GM21360 (cell line): ENCODE data around the gene ZBTB18.

Experiments
- ATAC-seq: cut with Tn5 transposase; IDR thresholded peaks from one replicate; pipeline ENCODE4 v1.9.1; 2021; ENCODE audit warnings: mild to moderate bottlenecking, moderate library complexity; ENCODE audit not compliant: unreplicated experiment

ZBTB18 gene

DNA sequence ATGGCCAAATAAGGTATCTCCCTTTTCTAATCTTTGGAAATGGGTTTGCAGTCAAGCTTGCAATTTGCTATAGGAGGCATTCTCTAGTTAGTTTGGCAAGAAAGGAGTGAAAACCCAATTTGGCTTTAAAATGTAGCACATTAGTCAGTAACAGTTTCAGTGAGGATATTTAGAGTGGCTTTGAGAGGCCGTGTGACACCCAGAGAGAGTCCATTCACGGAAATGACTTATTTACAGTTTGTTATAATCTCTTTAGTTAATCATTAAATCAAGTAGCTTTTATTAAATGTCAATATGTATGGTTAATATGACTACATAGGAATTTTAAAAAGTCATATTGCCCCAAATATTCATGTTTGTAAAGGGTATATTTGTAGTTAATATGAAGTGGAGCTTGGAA lies 9.6 kb downstream of the ZBTB18 start:
- no peak for ATAC-seq

- no peak for ATAC-seq
Measured at GRCh38 chr1:244062156-244062725, 11.2 kb downstream of the ZBTB18 start.

DNA sequence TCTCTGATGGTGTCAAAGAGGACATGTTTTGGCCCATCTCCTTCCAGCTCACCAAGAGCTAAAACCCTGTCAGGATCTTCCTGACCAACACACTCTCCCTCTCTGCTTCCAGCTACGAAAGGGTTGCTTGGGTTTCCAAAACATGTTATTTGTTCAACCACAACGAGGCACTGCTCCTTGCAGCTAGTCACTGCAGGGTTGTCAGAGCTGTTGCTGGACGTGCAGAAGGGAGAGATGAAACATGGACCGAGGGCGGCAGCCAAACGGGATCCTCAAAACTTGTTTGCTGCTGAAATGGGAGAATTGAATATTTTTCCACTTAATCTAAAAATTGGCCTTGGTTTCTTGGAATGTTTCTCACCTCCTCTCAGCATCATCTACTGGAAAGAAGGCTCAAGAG lies 12.4 kb downstream of the ZBTB18 start:
- no peak for ATAC-seq

GRCh38 chr1:244064621-244065020 lies 13.5 kb downstream of the ZBTB18 start:
- ATAC-seq, result no peak

DNA sequence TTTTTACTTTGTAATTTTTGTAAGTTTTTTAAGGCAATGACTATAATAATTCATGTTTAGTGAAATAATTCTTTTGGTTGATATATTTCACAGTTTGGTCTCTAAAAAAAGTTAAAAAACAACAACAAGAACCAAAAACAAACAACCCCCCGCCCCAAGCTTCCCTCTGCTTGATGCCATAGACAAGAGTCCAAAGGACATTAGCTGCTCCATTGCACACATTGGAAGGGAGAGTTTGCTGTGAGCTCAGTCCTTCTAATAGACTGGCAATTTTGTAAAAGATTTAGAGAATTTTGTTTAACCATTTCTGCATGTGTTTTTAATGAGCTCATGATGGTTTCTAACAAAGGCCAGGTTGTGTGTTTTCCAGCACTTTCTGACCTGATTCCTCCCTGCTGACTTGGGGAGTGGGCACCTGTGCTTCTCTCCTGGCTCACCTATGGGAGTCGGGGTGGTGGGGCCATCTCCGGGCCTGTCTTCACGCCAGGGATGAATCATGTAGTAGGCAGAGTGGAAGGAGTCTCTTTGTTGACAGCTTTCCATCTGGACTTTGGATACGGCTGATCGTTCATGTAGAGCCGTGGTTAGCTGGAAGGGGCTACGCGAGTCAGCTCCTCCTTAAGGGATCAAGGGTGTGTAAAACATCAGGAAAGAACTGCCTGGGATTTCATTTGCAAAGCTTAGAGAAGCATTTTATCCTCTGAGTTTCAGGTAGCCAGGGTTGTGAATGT lies 14.1 kb downstream of the ZBTB18 start:
- no peak for ATAC-seq

DNA sequence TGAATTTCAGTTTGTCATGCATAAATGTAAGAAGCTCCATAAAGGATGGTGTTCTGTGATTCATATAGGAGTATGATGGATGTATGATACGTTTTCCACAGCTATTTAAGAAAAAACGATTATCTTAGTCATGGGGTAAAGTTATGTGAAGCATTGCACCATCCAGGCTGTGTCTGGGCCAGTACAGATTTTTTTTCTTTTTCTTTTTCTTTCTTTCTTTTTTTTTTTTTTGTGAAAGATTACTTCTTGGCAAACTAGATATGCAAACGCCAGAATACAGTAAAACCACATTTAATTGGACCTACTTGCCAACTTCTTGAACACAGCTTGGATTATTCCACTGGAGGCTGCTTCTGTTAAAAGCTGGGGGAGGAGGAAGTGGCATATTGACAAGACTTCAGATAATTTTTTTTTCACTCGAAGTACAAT lies 14.9 kb downstream of the ZBTB18 start:
- ATAC-seq, result no peak

DNA sequence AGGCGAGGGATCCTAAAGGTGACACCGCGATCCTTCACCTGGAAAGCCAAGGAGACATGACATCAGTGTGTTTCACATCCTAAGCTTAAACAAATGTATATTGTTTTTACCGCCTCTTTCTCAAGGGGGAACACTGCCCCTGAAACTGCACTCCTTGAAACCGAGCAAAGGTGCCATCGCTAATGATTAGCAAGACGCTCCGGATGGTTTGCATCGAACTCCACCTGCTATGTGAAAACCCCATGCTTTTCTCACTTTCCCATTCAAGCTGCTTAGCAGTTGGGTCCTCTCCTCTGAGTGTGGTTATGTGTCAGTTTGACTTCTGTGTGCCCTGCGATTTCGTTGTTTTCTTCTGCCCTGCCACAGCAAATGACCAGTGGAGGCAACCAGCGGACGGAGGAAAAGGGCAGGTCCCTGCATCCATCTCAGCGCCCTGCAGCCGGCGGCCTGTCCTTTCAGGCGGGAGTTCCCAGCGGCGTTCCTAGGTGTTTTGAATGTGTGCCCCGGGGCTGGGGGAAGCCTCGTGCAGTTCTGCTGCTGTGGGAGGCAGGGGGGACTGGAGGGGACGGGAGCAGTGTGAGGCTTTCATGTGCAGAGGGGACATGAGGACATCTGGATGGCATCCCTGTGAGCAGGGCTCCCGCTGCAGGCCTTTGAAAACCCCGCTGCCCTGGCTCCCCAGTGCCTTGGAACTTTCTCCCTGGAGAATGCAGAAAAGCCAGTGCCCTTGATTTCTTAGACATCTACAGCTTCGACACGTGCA lies 16.1 kb downstream of the ZBTB18 start:
- no peak for ATAC-seq

DNA sequence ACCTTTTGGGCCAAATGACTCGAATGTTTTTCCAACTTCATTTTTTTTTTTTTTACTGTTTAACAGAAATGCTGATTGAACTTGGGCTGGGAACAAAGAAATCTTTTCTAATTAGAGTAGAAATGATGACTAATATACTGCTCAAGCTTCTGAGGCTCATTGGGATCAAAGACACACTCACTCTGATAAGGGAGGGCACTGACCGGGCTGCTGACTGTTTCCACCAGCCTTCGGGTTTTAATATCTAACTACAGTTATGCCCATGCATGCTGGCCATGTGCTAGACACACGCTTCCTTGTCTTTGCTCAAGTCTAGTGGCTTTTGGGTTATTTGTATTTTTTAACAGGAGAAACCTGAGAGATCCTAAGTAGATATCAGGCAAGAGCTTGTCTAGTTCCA lies 16.8 kb downstream of the ZBTB18 start:
- ATAC-seq, result no peak

DNA sequence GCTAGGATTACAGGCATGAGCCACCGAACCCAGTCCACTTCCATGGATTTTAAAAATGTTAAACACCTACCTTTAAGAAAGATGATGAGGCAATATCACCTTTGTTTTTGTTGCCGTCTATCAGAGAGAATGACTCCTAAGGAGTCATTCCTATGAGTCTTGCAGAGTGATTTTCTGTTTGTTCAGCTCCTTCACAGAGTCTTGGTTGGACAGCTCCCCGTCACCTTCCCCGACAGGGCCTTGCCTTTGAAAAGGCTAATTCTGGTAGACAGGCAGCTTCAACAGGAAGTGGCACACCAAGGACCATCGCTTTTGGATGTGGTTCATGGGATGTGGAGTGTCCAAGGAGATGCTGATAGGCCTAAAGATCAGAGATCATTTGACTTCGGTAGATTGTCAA lies 17.5 kb downstream of the ZBTB18 start:
- ATAC-seq, result no peak

- no peak for ATAC-seq
Measured at GRCh38 chr1:244069326-244069898, 18.3 kb downstream of the ZBTB18 start.

GRCh38 chr1:244074559-244075171 lies 23.6 kb downstream of the ZBTB18 start:
- ATAC-seq, result peak; percentile 66

- peak; percentile 19 for ATAC-seq
Measured at GRCh38 chr1:244075247-244075722, 24.2 kb downstream of the ZBTB18 start.

DNA sequence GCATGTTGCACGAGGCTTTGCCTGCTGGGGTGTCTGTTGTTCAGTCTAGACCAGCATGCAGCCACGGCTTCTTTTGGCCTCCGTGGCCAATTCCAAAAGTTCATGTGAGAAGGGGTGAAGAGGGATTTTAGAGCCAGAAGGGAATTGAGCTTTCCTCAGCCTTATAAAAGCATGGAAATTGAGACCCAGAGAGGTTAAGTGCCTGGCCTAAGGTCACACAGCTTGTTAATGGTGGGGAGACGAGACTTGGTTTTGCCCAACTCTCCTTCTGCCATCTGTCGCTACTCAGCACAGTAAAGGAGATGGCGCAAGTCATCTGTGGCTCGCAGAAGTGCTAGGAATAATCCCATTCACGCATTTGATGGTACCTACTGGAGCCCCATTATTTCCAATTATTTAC lies 25.7 kb downstream of the ZBTB18 start:
- ATAC-seq, result no peak

GRCh38 chr1:244077473-244078220 lies 26.6 kb downstream of the ZBTB18 start:
- no peak for ATAC-seq

DNA sequence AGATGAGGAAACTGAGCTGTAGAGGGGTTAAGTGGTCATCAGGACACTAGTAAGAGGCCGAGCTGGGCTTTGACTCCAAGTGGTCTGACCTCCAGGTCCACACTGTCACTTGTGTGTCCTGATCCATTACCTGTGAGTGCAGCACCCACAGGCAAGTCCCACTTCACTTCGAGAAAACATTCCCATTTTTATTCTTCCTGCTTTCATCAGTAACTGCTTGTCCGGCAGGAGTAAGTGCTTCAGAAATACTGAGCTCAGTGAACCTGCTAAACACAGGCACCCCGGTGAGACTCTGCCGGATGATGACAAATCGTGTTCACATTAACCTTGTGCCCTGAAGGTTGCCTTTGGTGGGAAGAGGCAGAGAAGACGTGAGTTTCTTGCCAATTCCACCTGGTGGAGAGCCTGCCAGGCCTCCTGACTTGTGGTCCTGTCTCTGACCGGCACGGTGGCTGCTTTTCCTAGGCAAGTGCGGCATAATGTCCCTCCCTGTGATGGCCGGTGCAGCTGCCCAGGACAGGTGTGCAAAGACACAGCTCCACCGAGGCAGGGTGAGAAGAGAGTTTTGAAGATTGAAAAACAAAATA lies 29.4 kb downstream of the ZBTB18 start:
- no peak for ATAC-seq

DNA sequence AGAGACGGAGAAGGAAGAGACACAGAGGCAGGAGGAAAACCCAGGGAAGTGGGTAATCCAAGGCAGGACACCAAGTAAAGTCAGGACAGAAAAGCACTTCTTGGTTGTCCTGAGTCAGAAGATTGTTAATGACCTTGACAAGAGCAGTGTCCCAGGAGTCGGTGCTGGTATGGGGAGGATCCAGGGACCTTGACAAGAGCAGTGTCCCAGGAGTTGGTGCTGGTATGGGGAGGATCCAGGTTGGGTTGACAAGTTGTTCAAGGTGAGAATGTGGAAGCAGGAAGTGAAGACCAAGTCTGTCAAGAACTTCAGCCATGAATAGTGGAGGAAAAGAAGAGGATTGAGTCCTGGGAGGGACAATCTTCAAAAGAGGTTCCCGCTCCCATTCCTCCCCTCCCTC lies 31.9 kb downstream of the ZBTB18 start:
- no peak for ATAC-seq

DNA sequence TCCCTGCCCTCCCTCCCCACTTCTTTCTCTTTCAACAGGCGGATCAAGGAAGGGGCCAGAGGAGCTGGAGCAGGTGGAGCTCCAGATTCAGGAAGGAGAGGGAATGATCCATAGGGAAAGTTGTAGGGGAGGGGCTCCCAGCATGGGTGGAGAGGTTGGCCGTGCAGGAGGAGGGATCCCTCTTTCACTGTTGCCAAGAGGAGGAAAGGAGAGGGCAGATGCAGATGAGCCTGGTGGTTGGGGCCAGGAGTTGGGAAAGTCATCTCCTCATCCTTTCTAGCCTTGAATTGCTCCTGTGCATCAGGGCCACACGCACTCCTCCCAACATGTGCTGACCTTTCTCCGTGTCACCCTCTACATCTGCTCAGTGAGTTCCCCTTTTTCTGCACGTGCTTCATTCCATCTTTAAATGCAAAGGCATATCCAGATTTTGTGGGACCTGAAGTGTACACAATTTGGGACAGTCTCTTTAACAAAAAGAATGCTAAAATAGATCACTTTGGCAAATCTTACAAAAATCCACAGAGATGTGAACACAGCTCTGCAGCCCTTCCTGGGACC lies 32.4 kb downstream of the ZBTB18 start:
- ATAC-seq, result no peak

DNA sequence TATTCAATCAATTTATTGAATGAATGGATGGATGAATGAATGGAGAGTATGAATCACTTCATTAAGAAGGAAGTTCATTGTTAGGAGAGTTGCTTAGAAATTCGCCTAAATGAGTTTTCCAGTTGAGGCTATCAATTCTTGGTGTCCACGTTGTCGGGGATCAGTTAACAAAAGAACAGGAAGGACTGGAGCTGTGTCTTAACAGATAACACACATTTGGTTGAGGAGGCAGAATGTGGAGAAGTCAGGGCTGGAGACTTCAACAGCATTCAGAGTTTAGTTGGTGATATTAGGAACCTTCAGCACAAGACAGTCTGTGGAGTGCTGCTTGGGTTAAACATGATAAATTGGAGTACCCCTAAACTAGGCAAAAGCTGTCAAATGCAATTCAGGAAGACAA lies 33.7 kb downstream of the ZBTB18 start:
- no peak for ATAC-seq

GRCh38 chr1:244085891-244086290 lies 34.8 kb downstream of the ZBTB18 start:
- ATAC-seq, result no peak
